Iris pigment epithelial cell (primary cell): ENCODE results near the gene TOMM20.
"Not testable (repeated sequence)": the region's sequence is repeated elsewhere in the genome, so short reads cannot be mapped to it uniquely, and the experiment has no call there.

Experiments used
- DNase-seq: peaks from one replicate; pipeline ENCODE4 v3.0.0-alpha.2; 2011; ENCODE audit warnings: low read depth

The TOMM20 gene

DNA sequence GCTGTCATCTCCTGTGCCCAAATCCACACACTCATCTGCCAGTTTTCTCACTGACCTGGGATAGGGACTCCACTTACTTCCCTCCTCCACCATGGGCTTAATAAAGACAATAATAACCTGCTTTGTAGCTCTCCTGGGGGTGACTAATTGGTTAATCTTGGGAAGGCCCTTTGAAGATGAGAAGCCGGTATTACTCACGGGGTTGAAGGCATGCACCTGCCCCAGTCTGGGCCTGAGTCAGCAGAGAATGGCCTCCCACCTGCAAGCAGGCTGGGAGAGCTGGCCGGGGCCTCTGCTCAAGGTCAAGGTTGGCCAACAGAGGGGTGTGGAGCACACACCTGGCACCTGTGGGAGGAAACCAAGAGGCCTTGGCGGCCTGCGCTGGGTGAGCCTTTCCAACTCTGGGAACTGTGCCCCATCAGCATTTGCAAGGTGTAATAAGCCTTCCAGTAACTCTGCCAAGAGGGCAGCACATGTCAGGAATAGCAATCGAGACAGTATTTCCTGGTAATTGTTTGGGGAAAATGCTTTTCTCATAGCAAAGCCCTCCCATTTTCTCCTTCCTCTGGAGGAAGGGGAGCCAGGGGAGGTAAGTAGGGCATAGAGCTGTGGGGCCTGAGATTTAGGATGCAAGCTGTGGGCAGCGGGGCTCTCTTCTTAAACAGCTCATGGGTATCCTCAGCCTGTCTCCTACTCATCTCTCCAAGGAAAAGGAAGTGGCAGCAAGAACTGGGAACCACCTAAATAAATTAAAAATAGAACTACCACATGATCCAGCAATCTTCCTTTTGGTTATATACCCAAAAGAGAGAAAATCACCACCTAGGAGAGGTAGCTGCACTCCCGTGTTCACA lies 49.0 kb downstream of the TOMM20 start:
- DNase-seq, result peak; percentile 68

DNA sequence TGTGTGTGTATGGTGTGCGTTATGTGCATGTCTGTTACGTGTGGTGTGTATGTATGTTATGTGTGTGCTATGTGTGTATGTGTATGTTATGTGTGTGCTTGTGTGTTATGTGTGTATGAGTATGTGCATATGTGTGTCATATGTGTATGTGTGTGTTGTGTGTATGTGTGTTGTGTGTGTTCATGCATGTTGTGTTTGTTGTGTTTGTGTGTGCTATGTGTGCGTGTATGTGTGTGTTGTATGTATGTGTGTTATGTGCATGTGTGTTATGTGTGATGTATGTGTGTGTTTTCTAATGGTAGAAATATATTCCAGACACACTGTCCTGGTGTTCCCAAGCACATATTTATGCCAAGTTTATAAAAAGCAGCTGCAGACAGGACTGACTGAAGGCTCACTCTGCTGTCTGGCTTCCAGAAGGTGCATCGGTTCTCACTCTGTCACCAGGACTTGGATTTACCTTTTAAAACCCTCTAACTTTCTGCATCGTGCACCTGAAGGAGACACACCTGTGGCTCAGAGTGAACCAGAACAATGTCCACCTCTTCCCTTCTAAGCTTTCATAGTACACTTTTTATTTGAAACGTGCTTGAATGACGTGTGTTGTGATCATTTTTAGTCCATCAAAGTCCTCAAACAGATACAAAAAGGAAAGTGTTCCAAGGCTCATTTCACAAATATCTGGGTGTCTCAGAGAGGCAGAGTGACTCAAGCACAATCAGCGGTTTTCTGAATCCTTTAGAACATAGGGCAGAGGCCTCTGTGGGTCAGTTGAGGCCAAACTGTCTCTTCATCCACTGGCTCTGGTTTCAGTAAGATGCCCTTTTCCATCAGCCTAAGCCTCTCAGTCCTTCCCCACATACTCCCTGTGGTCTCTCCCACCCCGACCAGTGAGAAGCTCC lies 49.9 kb downstream of the TOMM20 start:
- peak; percentile 72 for DNase-seq

DNA sequence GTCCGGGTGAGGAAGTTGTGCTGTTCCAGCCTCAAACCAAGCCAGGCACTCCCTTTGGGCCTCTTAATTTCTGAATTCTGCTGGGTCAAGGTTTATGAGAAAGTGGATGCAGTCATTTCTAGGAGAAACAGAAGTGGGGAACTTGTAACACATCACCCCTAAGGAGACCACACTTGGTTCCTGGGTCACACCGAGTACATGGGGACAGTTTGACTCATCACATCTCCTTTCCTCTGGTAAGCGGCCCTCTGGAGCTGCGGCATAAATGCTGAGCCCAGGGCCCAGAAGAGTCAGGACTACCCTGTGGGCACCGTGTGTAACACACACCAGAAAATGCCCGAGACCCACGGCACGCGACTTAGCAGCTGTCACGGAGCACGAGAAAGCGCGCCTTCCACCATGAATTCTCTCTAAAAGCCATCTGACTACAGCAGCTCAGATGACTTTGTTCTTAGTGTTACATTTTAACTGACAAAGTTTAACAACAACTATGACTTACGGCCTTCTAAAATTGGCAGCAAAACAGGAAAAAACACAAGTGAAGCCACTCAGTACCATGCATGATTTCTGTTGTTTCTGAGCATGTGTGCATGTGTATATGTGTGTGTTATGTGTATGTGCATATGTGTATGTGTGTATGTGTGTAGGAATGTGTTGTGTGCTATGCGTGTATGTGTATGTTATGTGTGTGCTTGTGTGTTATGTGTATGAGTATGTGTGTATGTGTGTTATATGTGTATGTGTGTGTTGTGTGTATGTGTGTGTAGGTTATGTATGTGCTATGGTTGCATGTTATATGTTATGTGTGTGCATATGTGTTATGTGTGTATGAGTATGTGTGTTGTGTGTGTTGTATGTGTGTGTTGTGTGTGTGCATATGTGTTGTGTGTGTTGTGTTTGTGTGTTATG lies 50.8 kb downstream of the TOMM20 start:
- DNase-seq, result no peak

DNA sequence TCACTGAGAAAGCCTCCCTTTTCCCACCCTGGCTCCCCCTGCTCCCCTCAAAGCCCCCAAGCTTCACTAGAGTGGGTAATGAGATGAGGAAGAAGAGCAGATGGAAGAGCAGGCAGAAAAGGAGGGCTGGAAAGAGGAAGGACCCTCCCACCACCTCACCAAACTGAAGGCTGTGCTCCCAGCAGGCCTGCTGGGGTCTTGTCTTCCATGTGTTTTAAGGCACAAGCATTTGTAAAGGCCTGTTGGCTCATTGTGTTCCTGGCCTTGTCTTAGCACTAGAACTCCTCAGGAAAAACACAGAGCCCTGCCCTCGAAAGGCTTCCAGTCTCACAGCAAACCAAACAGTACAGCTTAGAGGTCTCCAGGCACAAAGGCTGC lies 51.5 kb downstream of the TOMM20 start:
- no peak for DNase-seq

DNA sequence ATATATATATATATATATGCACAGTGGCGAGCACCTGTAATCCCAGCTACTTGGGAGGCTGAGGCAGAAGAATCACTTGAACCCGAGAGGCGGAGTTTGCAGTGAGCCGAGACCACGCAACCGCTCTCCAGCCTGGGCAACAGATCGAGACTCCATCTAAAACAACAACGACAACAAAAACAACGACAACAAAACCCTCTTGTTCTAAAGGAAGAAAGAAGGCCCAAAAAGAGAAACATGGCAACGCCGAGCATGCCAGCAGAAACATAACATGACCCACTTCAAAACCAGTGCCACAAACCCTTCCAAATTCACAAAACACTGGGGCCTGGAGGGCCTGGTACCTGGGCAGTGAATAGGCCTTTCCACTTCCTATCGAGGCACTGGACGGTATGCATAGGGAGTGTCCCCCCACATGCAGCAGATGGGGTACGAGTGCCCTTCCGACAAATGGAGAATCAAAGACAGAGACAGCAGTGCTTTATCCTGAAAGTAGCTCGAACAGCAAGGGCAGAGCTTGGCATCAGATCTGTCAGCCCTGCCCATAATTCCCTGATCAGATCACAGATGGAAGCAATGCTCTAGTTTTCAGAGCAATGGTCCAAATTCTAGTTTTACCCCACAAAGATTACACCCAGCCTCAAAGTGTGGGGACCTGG lies 52.0 kb downstream of the TOMM20 start:
- DNase-seq, result no peak

DNA sequence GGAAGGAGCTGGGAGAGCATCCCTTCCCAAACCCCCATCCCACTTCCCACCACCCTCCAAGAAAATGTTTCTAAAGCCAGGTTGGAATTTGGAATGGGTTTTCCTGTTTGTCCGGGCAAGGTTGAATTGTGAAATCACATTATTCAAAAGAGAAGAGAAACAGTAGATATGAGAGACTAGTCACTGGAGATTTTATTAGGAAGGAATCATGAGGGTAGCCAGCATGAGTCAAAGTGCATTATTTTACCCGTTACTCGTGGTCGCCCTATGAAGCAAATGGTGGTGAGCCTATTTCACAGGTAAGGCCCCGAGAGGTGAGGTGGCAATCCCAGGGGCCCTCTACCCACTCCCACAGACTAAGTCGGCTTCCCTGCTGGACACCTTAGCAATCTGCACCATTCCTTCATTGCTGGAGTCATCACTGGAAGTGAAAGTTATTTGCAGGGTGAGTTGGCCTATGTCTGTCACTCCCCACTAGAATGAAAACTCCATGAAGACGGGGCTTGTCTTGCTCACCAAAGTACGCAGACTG lies 52.8 kb downstream of the TOMM20 start:
- DNase-seq, result peak; percentile 56

DNA sequence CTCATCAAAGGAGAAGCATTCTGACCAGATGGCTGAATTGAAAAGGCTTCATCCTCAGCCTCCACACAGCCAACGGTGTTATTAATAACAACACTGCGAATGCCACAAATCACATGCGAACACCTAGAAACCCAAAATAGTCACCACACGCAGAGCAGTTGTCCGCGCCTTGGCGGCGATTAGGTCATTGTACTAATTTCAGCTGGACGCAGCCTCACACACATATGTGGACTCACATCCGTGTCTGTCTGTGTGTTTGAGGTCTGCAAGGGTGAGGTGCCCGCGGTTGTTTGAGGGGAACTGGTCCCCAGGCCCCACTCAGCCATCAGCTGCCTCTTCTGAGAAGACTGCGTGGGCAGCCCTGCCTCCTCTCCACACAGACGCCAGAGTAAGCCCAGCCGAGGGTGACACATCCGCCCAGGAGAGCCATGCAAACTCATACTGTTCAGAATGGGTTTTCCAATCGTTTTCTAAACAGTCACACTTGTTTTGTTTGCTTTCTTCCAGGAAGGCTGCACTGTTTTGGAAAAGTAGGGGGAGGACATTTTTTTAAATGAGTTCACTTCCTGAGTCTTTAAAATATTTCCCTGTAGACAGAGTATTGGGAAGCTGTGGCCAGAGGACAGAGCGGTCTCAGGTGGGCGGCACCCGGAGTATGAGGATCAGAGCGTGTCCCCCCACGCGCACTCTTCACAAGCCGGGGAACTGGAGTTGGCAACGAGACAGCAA lies 53.4 kb downstream of the TOMM20 start:
- DNase-seq, result peak; percentile 90

DNA sequence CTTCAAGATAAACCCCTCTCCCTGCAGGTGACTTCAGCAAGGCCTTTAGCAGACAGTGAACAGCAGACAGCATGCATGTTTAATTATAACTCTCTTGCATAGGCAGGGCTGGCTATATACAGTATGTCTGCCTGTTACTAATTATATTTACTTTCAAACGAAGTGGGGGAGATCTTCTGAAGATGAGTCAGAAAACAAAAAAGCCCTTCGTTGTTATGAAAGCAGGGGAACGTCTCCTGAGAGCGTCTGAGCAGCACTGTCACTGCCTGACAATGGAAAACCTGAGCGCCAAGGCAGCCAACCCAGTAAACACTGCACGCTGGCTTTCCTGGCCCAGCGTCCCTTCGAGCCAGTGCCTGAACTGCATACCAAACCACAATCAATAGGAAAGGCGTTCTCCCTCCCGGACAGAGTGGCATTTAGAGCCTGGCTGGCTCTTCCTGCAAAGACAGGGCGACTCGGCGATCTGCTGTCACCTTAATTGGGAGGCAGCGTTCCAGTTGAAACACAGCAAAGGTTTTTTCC lies 54.1 kb downstream of the TOMM20 start:
- peak; percentile 85 for DNase-seq

DNA sequence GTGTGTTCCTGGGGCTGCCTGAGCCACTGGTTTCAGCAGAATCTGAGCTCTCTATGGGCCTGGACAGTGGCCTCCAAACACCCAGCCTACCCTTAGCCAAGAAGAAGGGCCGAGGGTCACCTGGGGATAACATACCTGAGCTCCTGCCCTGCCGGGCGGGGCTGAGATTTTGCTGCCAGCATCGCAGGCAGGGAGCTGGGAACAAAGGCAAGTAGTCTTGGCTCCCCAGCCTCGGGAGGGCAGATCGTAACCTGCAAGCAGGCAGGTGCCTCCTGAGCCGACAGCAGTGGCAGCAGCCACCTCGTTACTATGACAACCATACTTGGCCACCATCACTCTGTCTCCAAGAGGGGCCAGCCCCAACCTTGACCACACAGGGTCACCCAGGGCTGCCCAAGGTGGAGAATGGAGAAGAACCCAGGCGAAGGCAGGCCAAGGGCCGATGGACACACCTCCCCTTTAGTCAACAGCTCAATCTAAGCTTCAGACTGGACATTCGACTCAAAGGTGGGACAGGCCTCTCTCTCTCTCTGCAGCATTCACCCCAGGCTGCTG lies 54.6 kb downstream of the TOMM20 start:
- DNase-seq, result no peak

DNA sequence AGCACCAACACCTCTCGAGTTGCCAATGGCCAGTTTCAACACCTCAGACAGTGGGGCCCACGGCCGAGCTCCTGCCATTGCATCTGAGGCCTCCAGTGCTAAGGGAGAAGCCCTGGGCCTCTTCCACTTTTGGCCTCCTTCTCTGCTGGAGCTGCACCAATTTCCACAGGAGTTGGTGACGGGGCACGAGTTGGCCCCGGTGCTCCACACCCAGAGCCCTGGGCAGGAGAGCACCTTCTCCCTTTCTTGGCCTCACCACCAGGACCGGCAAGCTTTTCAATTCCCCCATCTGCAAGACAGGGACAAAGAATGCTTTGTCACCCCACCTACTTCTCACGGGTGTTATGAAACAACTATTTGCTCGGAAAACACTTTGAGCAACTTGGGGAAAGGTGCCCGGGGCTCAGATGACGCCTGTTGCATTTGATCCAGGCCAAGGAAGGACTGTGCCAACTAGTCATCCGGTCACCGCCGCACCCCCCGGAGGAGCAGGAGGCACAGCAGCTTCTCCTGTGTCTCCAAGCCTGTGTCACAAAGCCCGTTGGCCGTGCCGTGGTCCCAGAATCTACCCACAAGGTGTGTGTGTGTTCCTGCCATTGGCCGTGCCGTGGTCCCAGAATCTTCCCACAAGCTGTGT lies 55.2 kb downstream of the TOMM20 start:
- no peak for DNase-seq

DNA sequence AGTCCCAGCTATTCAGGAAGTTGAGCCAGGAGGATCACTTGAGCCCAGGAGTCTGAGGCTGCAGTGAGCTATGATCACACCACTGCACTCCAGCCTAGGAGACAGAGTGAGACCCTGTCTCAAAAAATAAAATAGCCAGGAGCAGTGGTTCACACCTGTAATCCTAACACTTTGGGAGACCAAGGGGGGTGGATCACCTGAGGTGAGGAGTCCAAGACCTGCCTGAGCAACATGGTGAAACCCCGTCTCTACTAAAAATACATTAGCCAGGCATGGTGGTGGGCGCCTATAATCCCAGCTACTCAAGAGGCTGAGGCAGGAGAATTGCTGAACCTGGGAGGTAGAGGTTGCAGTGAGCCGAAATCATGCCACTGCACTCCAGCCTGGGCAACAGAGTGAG lies 56.1 kb downstream of the TOMM20 start:
- not testable (repeated sequence) for DNase-seq

DNA sequence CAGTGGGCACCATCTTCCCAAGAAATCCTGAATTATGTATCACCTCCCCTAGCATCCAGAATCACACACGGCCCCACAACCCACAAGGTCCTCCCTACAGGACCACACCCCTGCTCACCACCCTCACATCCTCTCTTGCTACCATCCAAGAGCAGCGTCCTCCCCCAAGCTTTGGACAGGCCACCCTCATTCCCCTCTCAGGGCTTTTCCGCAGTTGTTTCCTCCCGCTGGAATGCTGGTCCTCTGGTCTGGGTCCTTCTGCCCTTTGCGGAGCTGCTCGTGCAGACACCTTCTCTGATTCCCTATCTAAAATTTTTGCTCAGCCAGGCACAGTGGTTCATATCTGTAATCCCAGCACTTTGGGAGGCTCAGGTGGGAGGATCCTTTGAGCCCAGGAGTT lies 56.5 kb downstream of the TOMM20 start:
- DNase-seq, result no peak

DNA sequence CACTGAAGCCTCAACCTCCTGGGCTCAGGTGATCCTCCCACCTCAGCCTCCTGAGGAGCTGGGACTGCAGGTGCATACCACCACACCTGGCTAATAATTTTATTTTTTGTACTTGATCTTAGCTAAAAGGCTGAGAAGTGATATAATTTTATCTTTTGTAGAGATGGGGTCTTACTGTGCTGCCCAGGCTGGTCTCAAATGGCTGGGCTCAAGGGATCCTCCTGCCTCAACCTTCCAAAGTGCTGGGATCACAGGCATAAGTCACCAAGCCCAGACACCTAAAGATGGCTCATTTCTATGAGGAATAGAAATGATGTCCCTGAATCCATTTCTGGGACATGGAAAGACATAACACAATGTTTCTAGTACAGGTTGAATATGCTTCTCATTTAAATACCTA lies 57.8 kb downstream of the TOMM20 start:
- DNase-seq, result no peak

DNA sequence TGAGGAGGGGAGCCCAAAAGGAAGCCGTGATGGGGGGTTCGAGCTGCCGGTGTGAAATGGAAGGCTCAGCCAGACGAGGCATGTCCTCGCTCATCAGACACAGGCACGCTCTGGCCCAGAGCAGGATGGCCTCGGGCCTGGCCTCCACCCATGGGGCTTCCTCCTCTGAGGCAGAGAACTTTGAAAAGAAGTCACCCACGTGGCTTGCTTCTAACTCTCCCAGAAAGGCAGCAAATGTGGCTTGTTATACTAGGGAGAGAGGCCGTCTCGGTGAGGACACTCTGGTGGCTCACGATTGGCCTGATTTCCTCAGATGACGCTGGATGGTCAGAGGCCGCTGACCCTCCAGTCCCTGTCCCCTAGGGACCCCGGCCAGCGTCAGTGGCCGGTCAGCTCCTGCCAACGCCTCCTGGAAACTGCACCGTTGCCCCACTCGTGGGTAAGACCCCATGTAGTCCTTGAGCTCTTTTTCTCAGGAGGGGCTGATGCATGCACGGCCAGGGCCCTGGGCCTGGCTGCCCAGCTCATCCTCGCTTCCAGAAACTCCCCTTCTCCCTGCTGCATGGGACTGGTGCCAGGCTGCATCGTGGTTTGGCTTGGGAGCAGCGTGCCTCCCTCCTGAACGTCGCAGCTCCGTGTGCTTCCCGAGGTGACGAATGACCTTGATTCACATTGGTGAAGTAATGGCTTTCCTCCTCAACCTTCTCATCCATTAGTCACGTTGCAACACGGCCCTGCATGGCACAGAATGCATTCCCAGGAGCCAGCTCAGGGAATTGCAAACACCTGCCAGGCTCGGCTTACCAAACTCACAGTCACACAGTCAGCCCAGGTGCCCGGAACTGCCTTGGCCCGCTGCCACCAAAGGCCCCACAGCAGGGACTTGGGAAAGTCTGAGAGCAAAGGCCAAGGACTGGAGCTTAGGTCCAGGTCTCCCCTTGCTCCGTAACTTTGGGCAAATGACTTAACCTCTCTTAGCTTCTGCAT lies 58.8 kb downstream of the TOMM20 start:
- DNase-seq, result peak; percentile 42

DNA sequence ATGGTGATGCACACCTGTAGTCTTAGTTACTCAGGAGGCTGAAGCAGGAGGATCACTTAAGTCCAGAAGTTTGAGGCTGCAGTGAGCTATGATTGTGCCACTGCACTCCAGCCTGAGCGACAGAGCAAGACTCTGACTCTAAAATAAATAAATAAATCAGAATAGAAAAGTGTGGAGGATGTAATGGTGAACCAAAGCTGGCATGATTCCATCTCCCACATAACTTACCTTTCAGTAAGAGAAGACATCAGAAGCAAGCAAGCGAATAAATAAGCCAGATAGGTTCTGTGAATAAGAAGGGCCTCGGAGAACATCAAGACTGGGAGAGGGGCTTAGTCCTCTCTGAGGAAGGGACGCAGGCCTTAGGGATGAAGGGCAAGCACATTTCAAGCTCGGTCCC lies 59.5 kb downstream of the TOMM20 start:
- no peak for DNase-seq

DNA sequence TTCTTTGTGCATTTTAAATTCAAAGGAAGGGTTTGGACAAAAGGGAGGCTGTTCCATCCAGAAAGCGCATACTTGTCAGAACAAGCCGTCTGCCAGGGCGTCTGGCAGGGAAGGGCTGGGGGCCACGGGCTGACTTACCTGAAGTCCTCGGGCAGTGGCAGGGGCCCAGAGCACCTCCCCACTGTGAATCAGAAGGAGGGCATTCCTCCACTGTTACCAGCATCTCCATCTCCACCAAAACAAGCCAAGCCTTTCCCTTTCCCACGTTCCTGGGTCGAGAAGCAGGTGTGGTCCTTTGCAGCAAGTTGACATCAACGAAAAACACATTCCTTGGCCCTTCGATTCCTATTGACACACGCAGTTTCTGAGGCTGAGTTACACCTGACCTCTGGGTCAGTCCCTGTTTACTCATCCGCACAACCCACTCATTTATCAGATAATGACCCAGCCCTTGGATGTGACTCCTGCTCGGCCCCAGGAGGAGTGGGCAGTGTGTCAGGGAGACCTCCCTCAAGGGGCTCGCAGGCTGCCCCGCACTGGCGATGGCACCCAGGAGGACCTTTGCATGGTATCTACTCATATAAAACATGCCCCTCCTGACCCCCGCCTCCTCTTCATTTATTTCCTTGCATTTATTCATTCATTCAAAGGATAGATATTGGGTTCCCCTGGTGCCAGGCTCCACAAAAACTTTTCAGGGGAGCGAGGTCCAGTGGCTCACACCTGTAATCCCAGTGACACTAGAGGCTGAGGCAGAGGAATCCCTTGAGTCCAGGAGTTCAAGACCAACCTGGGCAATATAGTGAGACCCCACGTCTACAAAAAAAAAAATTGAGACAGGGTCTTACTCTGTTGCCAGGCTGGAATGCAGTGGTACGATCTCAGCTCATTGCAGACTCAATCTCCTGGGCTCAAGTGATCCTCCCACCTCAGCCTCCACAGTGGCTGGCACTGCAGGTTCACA lies 60.2 kb downstream of the TOMM20 start:
- peak; percentile 51 for DNase-seq
